Dermis blood vessel endothelial cell (primary cell): ENCODE measurements around the gene SRP14. TPM values are rescaled to one million over a fixed set of nuclear protein-coding genes. Genes with fewer than 3 reads are reported as not detected.

Experiments used
- total RNA-seq: library from RNA; depleted of rRNA; stranded (reverse); fragments of >200 nt; gene quantifications from 2 replicates; pipeline ENCODE4 v1.2.3, GENCODE V29; 2014

Gene SRP14
- total RNA-seq, 1 donor from 2014 or later = 236 TPM

Other genes starting within 250 kb of the SRP14 start
- gene GPR176, start 118.9 kb downstream of the SRP14 start, total RNA-seq = 12.6 and 14.0 TPM in 2 replicates
- 49.9 and 56.8 TPM in 2 replicates for gene EIF2AK4, start 105.1 kb downstream of the SRP14 start, total RNA-seq
- 9.4 and 18.4 TPM in 2 replicates for gene BMF, start 69.7 kb upstream of the SRP14 start, total RNA-seq
- gene BUB1B, start 121.9 kb upstream of the SRP14 start, total RNA-seq = 12.8 and 39.7 TPM in 2 replicates
- not detected in 2 replicates for gene PAK6, start 199.9 kb upstream of the SRP14 start, total RNA-seq
- not detected in 2 replicates for gene ANKRD63, start 243.9 kb upstream of the SRP14 start, total RNA-seq